ENCODE measurements around the gene PARD3.

The PARD3 gene

DNA sequence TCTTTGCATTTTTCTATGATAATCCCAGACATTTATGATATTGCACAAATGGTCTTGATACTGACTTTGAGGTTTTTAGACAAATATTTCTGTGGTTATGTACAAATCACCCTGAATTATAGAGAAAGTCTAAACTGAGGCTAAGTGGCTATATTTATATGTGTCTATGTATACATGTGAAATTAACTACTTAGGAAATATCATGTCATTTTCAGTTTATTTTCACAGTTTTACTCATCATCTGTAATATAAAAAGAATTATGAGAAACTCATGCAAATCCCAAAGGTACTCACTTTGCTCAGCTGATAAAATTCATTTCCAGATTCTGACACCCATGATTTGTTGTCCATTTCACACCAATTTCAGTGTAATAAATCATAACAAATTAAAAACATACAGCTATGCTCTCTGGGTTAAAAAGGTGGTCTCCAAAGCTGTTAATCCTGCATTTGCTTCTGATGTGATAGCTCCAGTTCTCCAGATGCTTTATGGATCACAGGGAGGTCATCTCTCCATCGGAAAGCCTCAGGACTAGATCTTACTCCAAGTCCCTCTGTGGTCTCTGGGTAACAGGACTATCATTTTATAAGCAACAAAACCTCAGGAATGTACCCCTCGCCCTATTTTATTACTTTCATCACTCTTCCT, 673.9 kb downstream of the PARD3 start:
- Histone ChIP-seq H3K79me2 (ENCODE audit: insufficient read depth, low read length) (no peaks in the 10 kb centered on the region), H3K27ac (ENCODE audit: low read length) (no peak overlapping the region), H2AFZ (ENCODE audit: low read depth, low read length) (no peak overlapping the region), H3K4me1 (ENCODE audit: insufficient read depth, low read length) (no peaks in the 10 kb centered on the region), H3K4me3 (ENCODE audit: low read depth in 1 of 2, low read length in 2 of 2) (no peak overlapping the region), H3K4me2 (ENCODE audit: insufficient read depth, low read length) (no peak overlapping the region), H3K36me3 (ENCODE audit: insufficient read depth, low read length) (no peaks in the 10 kb centered on the region), H3K9me3 (ENCODE audit: insufficient read depth, low read length, severe bottlenecking) (no peaks in the 10 kb centered on the region), H3K9ac (ENCODE audit: low read depth, low read length) (no peak overlapping the region), H3K27me3 (ENCODE audit: insufficient read depth, low read length, poor library complexity) (no peaks in the 10 kb centered on the region), H4K20me1 (ENCODE audit: insufficient read depth, low read length) (no peaks in the 10 kb centered on the region)
- no peak for TF ChIP-seq EZH2 (IDR thresholded peaks at IDR 0.05; ENCODE audit: borderline replicate concordance, low read depth, low read length, severe bottlenecking)
- no peak for TF ChIP-seq CTCF (IDR thresholded peaks at IDR 0.05; ENCODE audit: borderline replicate concordance, extremely low read depth, low read length, poor library complexity, severe bottlenecking)
- ATAC-seq (ENCODE audit: insufficient read depth, low read depth), result no peak
- DNase-seq, result no peak

DNA sequence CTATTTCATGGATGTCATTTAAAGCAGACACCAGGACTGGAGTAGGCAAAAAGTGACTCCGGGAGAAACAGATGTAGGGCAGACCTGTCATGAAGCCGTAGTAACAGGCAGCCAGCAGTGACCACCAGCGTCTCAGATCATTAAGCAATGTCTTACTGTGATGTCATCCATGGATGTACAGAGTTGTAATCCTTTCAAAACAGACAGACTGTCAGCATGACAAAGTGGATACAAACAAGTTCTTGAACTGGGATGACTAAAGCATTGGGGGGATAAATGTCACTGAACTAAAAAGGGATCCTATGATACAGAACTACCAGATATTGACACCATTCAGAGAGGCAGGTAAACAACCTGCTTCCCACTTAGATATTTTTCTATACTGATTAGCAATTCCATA, 675.5 kb downstream of the PARD3 start:
- H3K4me2 ChIP-seq (ENCODE audit: insufficient read depth, low read length), result no peak overlapping the region
- H2AFZ ChIP-seq (ENCODE audit: low read depth, low read length), result no peak overlapping the region
- DNase-seq (no peak), ATAC-seq (ENCODE audit: insufficient read depth, low read depth) (no peak)
- H4K20me1 ChIP-seq (ENCODE audit: insufficient read depth, low read length), result no peaks in the 10 kb centered on the region
- no peaks in the 10 kb centered on the region for H3K36me3 ChIP-seq (ENCODE audit: insufficient read depth, low read length)
- no peak overlapping the region for H3K4me3 ChIP-seq (ENCODE audit: low read depth in 1 of 2, low read length in 2 of 2)
- TF ChIP-seq CTCF (IDR thresholded peaks at IDR 0.05; ENCODE audit: borderline replicate concordance, extremely low read depth, low read length, poor library complexity, severe bottlenecking), result no peak
- TF ChIP-seq EZH2 (IDR thresholded peaks at IDR 0.05; ENCODE audit: borderline replicate concordance, low read depth, low read length, severe bottlenecking), result no peak
- H3K9ac ChIP-seq (ENCODE audit: low read depth, low read length), result no peak overlapping the region
- H3K9me3 ChIP-seq (ENCODE audit: insufficient read depth, low read length, severe bottlenecking), result no peaks in the 10 kb centered on the region
- no peaks in the 10 kb centered on the region for H3K4me1 ChIP-seq (ENCODE audit: insufficient read depth, low read length)
- H3K27me3 ChIP-seq (ENCODE audit: insufficient read depth, low read length, poor library complexity), result no peaks in the 10 kb centered on the region
- H3K27ac ChIP-seq (ENCODE audit: low read length), result no peak overlapping the region
- H3K79me2 ChIP-seq (ENCODE audit: insufficient read depth, low read length), result no peaks in the 10 kb centered on the region

GRCh38 chr10:34137955-34138354, 677.1 kb downstream of the PARD3 start:
- DNase-seq (no peak), ATAC-seq (ENCODE audit: insufficient read depth, low read depth) (no peak)
- H3K27ac ChIP-seq (ENCODE audit: low read length), result no peak overlapping the region
- H3K4me2 ChIP-seq (ENCODE audit: insufficient read depth, low read length), result no peak overlapping the region
- H3K79me2 ChIP-seq (ENCODE audit: insufficient read depth, low read length), result no peaks in the 10 kb centered on the region
- H3K36me3 ChIP-seq (ENCODE audit: insufficient read depth, low read length), result no peaks in the 10 kb centered on the region
- H3K4me1 ChIP-seq (ENCODE audit: insufficient read depth, low read length), result no peaks in the 10 kb centered on the region
- no peak overlapping the region for H2AFZ ChIP-seq (ENCODE audit: low read depth, low read length)
- TF ChIP-seq EZH2 (IDR thresholded peaks at IDR 0.05; ENCODE audit: borderline replicate concordance, low read depth, low read length, severe bottlenecking) (no peak), CTCF (IDR thresholded peaks at IDR 0.05; ENCODE audit: borderline replicate concordance, extremely low read depth, low read length, poor library complexity, severe bottlenecking) (no peak)
- no peaks in the 10 kb centered on the region for H3K9me3 ChIP-seq (ENCODE audit: insufficient read depth, low read length, severe bottlenecking)
- H3K9ac ChIP-seq (ENCODE audit: low read depth, low read length), result no peak overlapping the region
- no peak overlapping the region for H3K4me3 ChIP-seq (ENCODE audit: low read depth in 1 of 2, low read length in 2 of 2)
- H3K27me3 ChIP-seq (ENCODE audit: insufficient read depth, low read length, poor library complexity), result no peaks in the 10 kb centered on the region
- no peaks in the 10 kb centered on the region for H4K20me1 ChIP-seq (ENCODE audit: insufficient read depth, low read length)
